Astrocyte of the cerebellum (primary cell): Measurements from ENCODE around the gene OR13F1.
"Not testable (repeated sequence)": the region's sequence is repeated elsewhere in the genome, so short reads cannot be mapped to it uniquely, and the experiment has no call there.

ENCODE experiments used
- DNase-seq: peaks from one replicate; pipeline ENCODE4 v3.0.0-alpha.2; 2011; ENCODE audit warnings: low read depth
- H3K4me3 ChIP-seq: 2 replicates; pipeline ENCODE4 v1.5.1; 2011; ENCODE audit warnings: mild to moderate bottlenecking, low read depth, low read length, moderate library complexity
- CTCF ChIP-seq: IDR thresholded peaks from 2 replicates; pipeline ENCODE4 v1.5.1; 2012; ENCODE audit warnings: low read length, low read depth, moderate library complexity, mild to moderate bottlenecking; ENCODE audit errors: missing control alignments
- in situ Hi-C: cut with HindIII; loops from 2 replicates; pipeline ENCODE4 v1.10.0; 2017; ENCODE audit warnings: low sequenced_read_pairs

Gene OR13F1

GRCh38 chr9:104494808-104495207 lies 9.3 kb upstream of the OR13F1 start:
- DNase-seq, result no peak
- TF ChIP-seq CTCF, result peak; percentile 18
- no peak overlapping the region for H3K4me3 ChIP-seq
- in situ Hi-C loops, result no loop called here

- TF ChIP-seq CTCF, result no peak
- no peak overlapping the region for H3K4me3 ChIP-seq
- in situ Hi-C loops, result no loop called here
- no peak for DNase-seq
Observed at GRCh38 chr9:104503440-104503839, 623 bp upstream of the OR13F1 start.

- in situ Hi-C loops, result no loop called here
- DNase-seq, result no peak
- H3K4me3 ChIP-seq, result no peak overlapping the region
- TF ChIP-seq CTCF, result no peak
Observed at GRCh38 chr9:104506565-104506964, 2.5 kb downstream of the OR13F1 start.

GRCh38 chr9:104514901-104515300 lies 10.8 kb downstream of the OR13F1 start:
- no peak overlapping the region for H3K4me3 ChIP-seq
- DNase-seq, result no peak
- no peak for TF ChIP-seq CTCF
- in situ Hi-C loops, result no loop called here

- in situ Hi-C loops, H3K4me3 ChIP-seq, DNase-seq: not testable (repeated sequence)
Observed at GRCh38 chr9:104520241-104520640, 16.2 kb downstream of the OR13F1 start.

- in situ Hi-C loops, result no loop called here
- no peak for DNase-seq
- H3K4me3 ChIP-seq, result no peak within 1 kb of the TSS
- no peak for TF ChIP-seq CTCF
Observed at GRCh38 chr9:104527109-104527508, 23.0 kb downstream of the OR13F1 start, which contains the start of gene OR13C4. OR13C4 (minus strand) TSS chr9:104527209; CDS start chr9:104527209, 0 bp downstream.

- in situ Hi-C loops, result no loop called here
- no peak for TF ChIP-seq CTCF
- DNase-seq, result no peak
- no peak within 1 kb of the TSS for H3K4me3 ChIP-seq
Observed at GRCh38 chr9:104536756-104537155, 32.7 kb downstream of the OR13F1 start, which contains the start of gene OR13C3. OR13C3 (minus strand) TSS chr9:104536856; CDS start chr9:104536723, 133 bp downstream.
